DND-41 (cell line): ENCODE measurements around the gene SLC25A21.

Experiments
- ATAC-seq: fragments of 200-7000 bp; cut with Tn5 transposase; 3 replicates; pipeline ENCODE4 v1.9.1; 2021; ENCODE audit warnings: low read depth; ENCODE audit not compliant: insufficient read depth
- DNase-seq: peaks from one replicate; pipeline ENCODE4 v3.0.0-alpha.2; 2020
- H2AFZ ChIP-seq: 2 replicates; pipeline ENCODE4 v1.6.0; 2012; ENCODE audit warnings: low read depth, low read length
- H3K27ac ChIP-seq: 2 replicates; pipeline ENCODE4 v1.5.1; 2012; ENCODE audit warnings: low read length, inconsistent platforms
- H3K27me3 ChIP-seq: fragments of 200-600 bp; sonication (generic); 2 replicates; pipeline ENCODE4 v1.6.0; 2012; ENCODE audit warnings: low read length, mild to moderate bottlenecking, inconsistent platforms; ENCODE audit not compliant: insufficient read depth, poor library complexity
- H3K36me3 ChIP-seq: 2 replicates; pipeline ENCODE4 v1.5.1; 2012; ENCODE audit warnings: low read length, inconsistent platforms; ENCODE audit not compliant: insufficient read depth
- H3K4me1 ChIP-seq: 2 replicates; pipeline ENCODE4 v1.5.1; 2012; ENCODE audit warnings: mild to moderate bottlenecking, low read length; ENCODE audit not compliant: insufficient read depth
- H3K4me2 ChIP-seq: 2 replicates; pipeline ENCODE4 v1.6.0; 2012; ENCODE audit warnings: mild to moderate bottlenecking, moderate library complexity, low read length, inconsistent platforms; ENCODE audit not compliant: insufficient read depth
- H3K4me3 ChIP-seq, 2 experiments: fragments of 200-600 bp in 1 of 2; shearing (Covaris generic) in 1 of 2; 2 replicates each; pipeline ENCODE4 v1.5.1; 2012 to 2016; ENCODE audit warnings: inconsistent platforms in 2 of 2, low read length in 2 of 2, mild to moderate bottlenecking in 2 of 2, low read depth in 1 of 2, moderate library complexity in 1 of 2
- H3K79me2 ChIP-seq: 2 replicates; pipeline ENCODE4 v1.6.0; 2012; ENCODE audit warnings: low read length, inconsistent platforms; ENCODE audit not compliant: insufficient read depth
- H3K9ac ChIP-seq: 2 replicates; pipeline ENCODE4 v1.6.0; 2012; ENCODE audit warnings: low read depth, mild to moderate bottlenecking, inconsistent platforms, low read length, moderate library complexity
- H3K9me3 ChIP-seq: 2 replicates; pipeline ENCODE4 v1.5.1; 2012; ENCODE audit warnings: low read length, moderate library complexity, mild to moderate bottlenecking, inconsistent platforms; ENCODE audit not compliant: insufficient read depth, severe bottlenecking
- H4K20me1 ChIP-seq: 2 replicates; pipeline ENCODE4 v1.6.0; 2012; ENCODE audit warnings: low read length; ENCODE audit not compliant: insufficient read depth
- CTCF ChIP-seq: IDR thresholded peaks from 2 replicates; pipeline ENCODE4 v1.5.1; 2012; ENCODE audit warnings: borderline replicate concordance, low read length, moderate library complexity, mild to moderate bottlenecking; ENCODE audit not compliant: poor library complexity, severe bottlenecking; ENCODE audit errors: extremely low read depth
- EZH2 ChIP-seq: IDR thresholded peaks from 3 replicates; pipeline ENCODE4 v1.6.1; 2012; ENCODE audit warnings: borderline replicate concordance, low read depth, mild to moderate bottlenecking, moderate library complexity, low read length, inconsistent platforms; ENCODE audit not compliant: severe bottlenecking

Gene SLC25A21

GRCh38 chr14:36938678-36939077 lies 233.7 kb downstream of the SLC25A21 start:
- TF ChIP-seq CTCF = no peak
- TF ChIP-seq EZH2 = no peak
- no peak overlapping the region for H3K4me2 ChIP-seq
- no peak overlapping the region for H3K9ac ChIP-seq
- H3K27me3 ChIP-seq = no peaks in the 10 kb centered on the region
- H3K4me1 ChIP-seq = peaks cover 3% of the 10 kb centered on the region
- no peaks in the 10 kb centered on the region for H3K36me3 ChIP-seq
- H3K9me3 ChIP-seq = no peaks in the 10 kb centered on the region
- H3K79me2 ChIP-seq = no peaks in the 10 kb centered on the region
- H2AFZ ChIP-seq = no peak overlapping the region
- no peak overlapping the region for H3K4me3 ChIP-seq
- no peak overlapping the region for H3K27ac ChIP-seq
- no peak for DNase-seq
- no peaks in the 10 kb centered on the region for H4K20me1 ChIP-seq
- ATAC-seq = no peak

GRCh38 chr14:36935976-36936678 lies 236.3 kb downstream of the SLC25A21 start:
- DNase-seq (no peak), ATAC-seq (no peak)
- peaks cover 7% of the 10 kb centered on the region for H3K4me1 ChIP-seq
- H3K27me3 ChIP-seq = no peaks in the 10 kb centered on the region
- H3K79me2 ChIP-seq = no peaks in the 10 kb centered on the region
- no peaks in the 10 kb centered on the region for H3K9me3 ChIP-seq
- no peak overlapping the region for H3K9ac ChIP-seq
- no peak overlapping the region for H3K4me3 ChIP-seq
- H2AFZ ChIP-seq = no peak overlapping the region
- H4K20me1 ChIP-seq = no peaks in the 10 kb centered on the region
- no peak overlapping the region for H3K4me2 ChIP-seq
- TF ChIP-seq EZH2 (no peak), CTCF (no peak)
- H3K36me3 ChIP-seq = no peaks in the 10 kb centered on the region
- no peak overlapping the region for H3K27ac ChIP-seq

- ATAC-seq (no peak), DNase-seq (no peak)
- Histone ChIP-seq H3K36me3 (no peaks in the 10 kb centered on the region), H4K20me1 (no peaks in the 10 kb centered on the region), H3K4me2 (no peak overlapping the region), H3K9me3 (no peaks in the 10 kb centered on the region), H3K9ac (no peak overlapping the region), H3K4me3 (no peak overlapping the region), H3K27me3 (no peaks in the 10 kb centered on the region), H2AFZ (no peak overlapping the region), H3K4me1 (peaks cover 7% of the 10 kb centered on the region), H3K27ac (no peak overlapping the region), H3K79me2 (no peaks in the 10 kb centered on the region)
- TF ChIP-seq EZH2 = no peak
- no peak for TF ChIP-seq CTCF
These were observed 238.1 kb downstream of the SLC25A21 start for GRCh38 chr14:36934304-36934703.
